Hematopoietic multipotent progenitor cell treated with erythropoietin and hydrocortisone succinate and interleukin-3 and kit ligand, for 15 days (in vitro differentiated cells): ENCODE data around the gene STXBP5L.
"Not testable (repeated sequence)": the region's sequence is repeated elsewhere in the genome, so short reads cannot be mapped to it uniquely, and the experiment has no call there.

ENCODE experiments used
- DNase-seq: peaks from one replicate; pipeline ENCODE4 v3.0.0-alpha.2; 2015; ENCODE audit warnings: low spot score

Gene STXBP5L

DNA sequence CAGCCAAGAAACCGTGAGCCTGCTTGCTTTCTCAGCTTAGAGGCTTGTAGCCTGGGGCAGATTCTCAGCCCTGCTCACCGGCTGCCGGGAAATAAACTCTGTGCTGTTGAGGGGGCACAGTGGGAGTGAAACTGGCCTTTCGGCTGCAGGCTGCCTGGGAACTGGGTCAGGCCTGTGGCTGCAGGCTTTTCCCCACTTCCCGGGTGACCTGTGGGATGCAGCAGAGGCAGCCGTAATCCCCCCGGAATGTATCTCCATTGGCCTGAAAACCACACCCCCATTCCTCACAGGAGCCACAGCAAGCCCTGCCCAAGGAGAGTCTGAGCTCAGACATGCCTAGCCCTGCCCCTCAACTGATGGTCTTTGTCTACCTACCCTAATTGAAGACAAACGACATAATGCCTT, 110.9 kb downstream of the STXBP5L start:
- DNase-seq, result no peak

GRCh38 chr3:121063628-121064027, 155.6 kb downstream of the STXBP5L start:
- no peak for DNase-seq

GRCh38 chr3:121064121-121064520, 156.1 kb downstream of the STXBP5L start:
- no peak for DNase-seq

- DNase-seq, result no peak
Observed at GRCh38 chr3:121072133-121072532, 164.1 kb downstream of the STXBP5L start.

DNA sequence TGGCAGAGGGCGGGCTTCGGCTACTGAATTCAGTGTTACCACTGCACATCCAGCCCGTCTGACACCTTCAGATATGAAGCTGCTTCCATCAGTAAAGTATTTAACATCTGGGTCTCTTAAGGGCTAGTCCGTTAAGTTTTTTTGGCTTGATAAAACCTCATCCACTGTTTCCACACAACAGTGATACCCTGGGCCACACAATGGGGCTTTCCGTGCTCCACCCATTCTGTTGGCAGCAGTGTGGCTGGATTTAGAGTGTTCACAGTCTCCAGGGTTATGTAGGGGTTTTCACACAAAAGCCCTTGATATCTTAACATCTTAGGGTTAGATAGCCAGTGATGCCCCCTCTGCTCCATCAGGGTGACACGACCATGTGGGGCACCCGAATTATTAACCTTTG, 165.0 kb downstream of the STXBP5L start:
- no peak for DNase-seq

DNA sequence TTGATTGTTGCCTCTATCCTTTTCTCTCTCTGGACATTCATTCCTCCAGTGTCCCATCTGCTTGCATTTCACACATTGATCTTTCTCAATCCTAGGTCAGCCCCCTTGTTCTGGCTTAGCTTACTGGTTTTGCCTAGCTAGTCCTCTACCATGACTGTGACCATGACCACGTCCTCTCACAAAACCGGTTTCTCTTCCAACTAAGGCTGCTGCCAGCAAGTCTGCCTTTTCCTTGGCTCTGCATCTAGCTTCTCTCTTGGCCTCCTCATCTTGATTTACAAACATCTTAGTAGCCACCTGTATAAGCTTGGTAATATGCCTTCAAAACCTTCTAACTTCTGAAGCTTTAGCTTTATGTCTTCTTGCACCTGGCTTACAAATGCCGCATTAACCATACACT, 167.2 kb downstream of the STXBP5L start:
- no peak for DNase-seq

DNA sequence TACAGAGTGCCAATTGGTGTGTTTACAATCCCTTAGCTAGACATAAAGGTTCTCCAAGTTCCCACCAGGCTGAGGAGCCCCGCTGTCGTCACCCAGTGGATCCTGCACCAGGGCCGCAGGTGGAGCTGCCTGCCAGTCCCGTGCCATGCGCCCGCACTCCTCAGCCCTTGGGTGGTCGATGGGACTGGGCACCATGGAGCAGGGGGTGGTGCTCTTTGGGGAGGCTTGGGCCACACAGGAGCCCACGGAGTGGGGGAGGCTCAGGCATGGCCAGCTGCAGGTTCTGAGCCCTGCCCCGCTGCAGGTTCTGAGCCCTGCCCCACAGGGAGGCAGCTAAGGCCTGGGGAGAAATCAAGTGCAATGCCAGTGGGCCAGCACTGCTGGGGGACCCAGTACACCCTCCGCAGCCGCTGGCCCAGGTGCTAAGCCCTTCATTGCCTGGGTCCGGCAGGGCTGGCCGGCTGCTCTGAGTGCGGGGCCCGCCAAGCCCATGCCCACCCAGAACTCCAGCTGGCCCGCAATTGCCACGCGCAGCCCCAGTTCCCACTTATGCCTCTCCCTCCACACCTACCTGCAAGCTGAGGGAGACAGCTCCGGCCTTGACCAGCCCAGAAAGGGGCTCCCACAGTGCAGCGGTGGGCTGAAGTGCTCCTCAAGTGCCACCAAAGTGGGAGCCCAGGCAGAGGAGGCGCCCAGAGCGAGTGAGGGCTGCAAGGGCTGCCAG, 170.5 kb downstream of the STXBP5L start:
- not testable (repeated sequence) for DNase-seq

DNA sequence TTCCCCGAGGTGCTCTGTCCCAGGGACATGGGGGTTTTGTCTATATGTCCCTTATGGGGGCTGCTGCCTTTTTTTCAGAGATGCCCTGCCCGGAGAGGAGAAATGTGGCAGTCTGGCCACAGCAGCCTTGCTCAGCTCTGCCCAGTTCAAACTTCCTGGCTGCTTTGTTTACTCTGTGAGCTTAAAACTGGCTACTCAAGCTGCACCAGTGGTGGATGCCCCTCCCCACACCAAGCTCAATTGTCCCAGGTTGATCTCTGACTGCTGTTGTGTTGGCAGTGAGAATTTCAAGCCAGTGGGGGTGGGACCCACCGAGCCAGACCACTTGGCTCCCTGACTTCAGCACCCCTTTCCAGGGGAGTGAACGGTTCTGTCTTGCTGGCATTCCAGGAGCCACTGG, 188.9 kb downstream of the STXBP5L start:
- no peak for DNase-seq

- DNase-seq, result not testable (repeated sequence)
Observed at GRCh38 chr3:121111086-121111485, 203.1 kb downstream of the STXBP5L start.

DNA sequence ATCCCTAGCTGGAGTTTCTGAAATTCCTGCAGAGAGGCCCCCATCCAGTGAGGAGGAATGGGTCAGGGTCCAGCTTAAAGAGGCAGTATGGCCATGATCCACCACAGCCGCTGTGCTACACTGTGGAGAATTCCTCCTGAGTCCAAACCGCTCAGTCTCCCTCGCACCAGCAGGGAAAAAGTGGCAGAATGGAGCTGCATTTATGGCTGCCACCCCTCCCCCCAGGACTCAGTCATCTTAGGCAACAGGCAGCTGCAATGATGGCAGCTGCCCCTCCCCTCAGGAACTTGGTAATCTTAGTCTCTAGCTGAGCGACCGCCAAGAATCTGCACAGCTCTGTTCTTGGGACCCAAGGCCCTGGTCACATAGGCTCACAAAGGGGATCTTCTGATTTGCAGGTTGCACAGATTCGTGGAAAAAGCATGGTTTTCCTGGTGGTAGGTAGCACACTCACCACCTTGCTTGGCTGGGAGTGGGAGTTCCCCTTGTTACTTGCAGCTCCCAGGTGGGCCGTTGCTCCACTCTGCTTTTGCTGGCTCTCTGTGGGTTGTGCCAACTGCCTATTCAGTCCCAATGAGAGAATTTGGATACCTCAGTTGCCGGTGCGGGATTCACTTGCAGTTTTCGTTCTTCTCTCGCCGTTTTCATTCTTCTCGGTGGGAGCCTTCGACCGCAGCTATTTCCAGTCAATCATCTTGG, 204.1 kb downstream of the STXBP5L start:
- DNase-seq, result no peak

GRCh38 chr3:121126033-121126706, 218.2 kb downstream of the STXBP5L start:
- DNase-seq, result no peak

DNA sequence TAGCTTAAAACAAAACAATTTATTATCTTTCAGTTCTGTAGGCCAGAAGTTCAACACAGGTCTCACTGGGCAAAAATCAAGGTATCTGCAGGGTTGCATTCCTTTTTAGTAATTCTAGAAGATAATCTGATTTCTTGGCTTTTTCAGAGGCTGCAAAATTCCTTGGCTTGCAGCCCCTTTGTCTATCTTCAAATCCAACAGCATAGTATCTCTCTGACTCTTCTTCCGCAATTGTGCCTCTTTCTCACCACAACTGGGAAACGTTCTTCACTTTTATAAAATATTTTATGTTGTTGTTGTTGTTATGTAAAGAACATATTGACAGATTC, 218.7 kb downstream of the STXBP5L start:
- DNase-seq, result no peak

DNA sequence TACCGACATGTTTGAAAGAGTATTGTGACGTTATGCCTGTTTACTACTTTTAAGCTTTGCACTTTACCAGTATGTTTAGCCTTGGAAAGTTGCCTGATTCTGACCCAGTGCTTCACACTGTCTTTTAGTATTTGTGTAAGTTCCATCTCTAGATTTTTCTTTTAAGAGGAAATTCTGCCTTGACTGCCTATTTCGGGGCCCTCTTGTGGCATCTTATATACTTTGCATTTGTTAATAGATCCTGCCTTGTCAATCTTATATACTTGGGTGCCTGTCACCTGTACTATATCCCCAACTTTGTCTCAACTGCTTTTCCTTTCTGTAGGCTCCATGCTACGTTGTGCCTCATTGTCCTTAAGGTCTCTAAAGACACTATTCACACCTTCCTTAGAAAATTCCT, 244.6 kb downstream of the STXBP5L start:
- no peak for DNase-seq

DNA sequence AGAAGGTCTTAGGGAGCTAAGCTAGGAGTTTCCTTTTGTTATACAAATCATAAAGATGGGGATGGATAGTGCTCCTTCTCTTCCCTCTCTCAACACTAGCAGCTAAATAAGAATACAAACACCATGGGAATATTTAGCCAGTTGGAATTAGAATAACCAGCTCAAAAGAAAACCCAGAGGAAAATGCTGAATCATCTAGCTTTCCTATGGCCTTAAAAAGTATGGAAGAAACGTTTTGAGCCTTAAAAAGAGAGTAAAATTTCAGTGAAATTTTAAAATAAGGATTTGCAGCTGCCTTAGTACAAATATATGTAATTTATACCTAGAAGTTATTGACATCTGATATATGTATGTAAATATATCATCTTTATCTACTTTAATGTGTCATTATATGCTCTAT, 245.8 kb downstream of the STXBP5L start:
- DNase-seq, result no peak

- no peak for DNase-seq
Observed at GRCh38 chr3:121155028-121155427, 247.0 kb downstream of the STXBP5L start.

- no peak for DNase-seq
Observed at GRCh38 chr3:121165397-121165837, 257.4 kb downstream of the STXBP5L start.

GRCh38 chr3:121167374-121168139, 259.6 kb downstream of the STXBP5L start:
- no peak for DNase-seq

- no peak for DNase-seq
Observed at GRCh38 chr3:121175083-121175482, 267.1 kb downstream of the STXBP5L start.

GRCh38 chr3:121190626-121191025, 282.6 kb downstream of the STXBP5L start:
- DNase-seq, result not testable (repeated sequence)

DNA sequence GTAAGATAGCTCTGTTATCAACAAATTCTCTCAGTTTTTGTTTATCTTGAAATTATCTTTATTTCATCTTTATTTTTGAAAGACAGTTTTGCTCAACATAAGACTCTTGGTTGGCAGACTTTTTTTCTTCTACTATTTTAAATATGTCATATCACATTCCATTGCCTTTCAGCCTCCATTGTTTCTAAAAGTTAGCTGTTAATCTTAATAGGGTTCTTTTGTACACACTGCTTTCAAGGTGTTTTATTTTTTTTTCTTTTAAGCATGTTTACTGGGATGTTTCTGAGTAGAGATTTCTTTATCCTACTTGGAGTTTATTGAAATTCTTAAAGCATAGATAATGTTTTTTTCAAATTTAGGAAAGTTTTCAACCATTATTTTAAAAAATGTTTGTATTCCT, 294.6 kb downstream of the STXBP5L start:
- DNase-seq, result no peak

DNA sequence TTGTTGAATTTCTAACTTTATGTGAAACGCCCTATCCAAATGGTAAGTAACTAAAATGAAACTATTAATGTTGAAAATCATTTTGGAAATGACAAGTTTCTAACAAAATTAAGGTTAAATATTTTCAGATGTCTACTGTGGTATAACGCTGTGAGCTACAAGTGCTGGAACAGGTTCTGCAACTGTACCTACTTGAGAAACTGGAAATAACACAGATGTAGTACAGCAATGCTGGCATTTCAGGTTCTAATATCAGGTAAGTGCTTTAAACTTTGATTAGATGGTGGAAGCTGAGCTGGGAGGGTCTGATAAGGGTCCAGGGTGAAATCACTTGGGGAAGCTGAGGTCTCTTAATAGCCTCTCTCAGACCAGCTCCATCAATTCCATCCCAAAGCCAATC, 315.1 kb downstream of the STXBP5L start:
- DNase-seq, result no peak

- no peak for DNase-seq
Observed at GRCh38 chr3:121228971-121229370, 321.0 kb downstream of the STXBP5L start.
